HG03457 (cell line): ENCODE data around the gene SOX13.

Experiments used
- ATAC-seq: cut with Tn5 transposase; IDR thresholded peaks from one replicate; pipeline ENCODE4 v1.9.1; 2021; ENCODE audit warnings: moderate number of reproducible peaks; ENCODE audit not compliant: unreplicated experiment

SOX13 gene

GRCh38 chr1:204059970-204060369, 12.9 kb upstream of the SOX13 start:
- no peak for ATAC-seq

GRCh38 chr1:204062106-204062505, 10.8 kb upstream of the SOX13 start:
- ATAC-seq: no peak

GRCh38 chr1:204065174-204065985, 7.5 kb upstream of the SOX13 start:
- ATAC-seq: no peak

- ATAC-seq: no peak
These were observed 7.0 kb upstream of the SOX13 start for GRCh38 chr1:204065986-204066300.

GRCh38 chr1:204067935-204068334, 5.0 kb upstream of the SOX13 start:
- no peak for ATAC-seq

- no peak for ATAC-seq
These were observed 3.0 kb upstream of the SOX13 start for GRCh38 chr1:204069887-204070286.

GRCh38 chr1:204070895-204071294, 2.0 kb upstream of the SOX13 start:
- no peak for ATAC-seq

- ATAC-seq: no peak
These were observed 940 bp downstream of the SOX13 start for GRCh38 chr1:204073837-204074273.

GRCh38 chr1:204074274-204075138, 1.6 kb downstream of the SOX13 start:
- no peak for ATAC-seq

- no peak for ATAC-seq
These were observed 2.2 kb downstream of the SOX13 start for GRCh38 chr1:204075139-204075521.

- ATAC-seq: no peak
These were observed 3.3 kb downstream of the SOX13 start for GRCh38 chr1:204075890-204076846.

GRCh38 chr1:204076891-204077290, 4.0 kb downstream of the SOX13 start:
- no peak for ATAC-seq

GRCh38 chr1:204077979-204078696, 5.2 kb downstream of the SOX13 start:
- ATAC-seq: no peak

- no peak for ATAC-seq
These were observed 6.7 kb downstream of the SOX13 start for GRCh38 chr1:204079608-204079999.

GRCh38 chr1:204080163-204080903, 7.4 kb downstream of the SOX13 start:
- ATAC-seq: no peak

- no peak for ATAC-seq
These were observed 8.4 kb downstream of the SOX13 start for GRCh38 chr1:204081164-204081790.

- ATAC-seq: no peak
These were observed 9.0 kb downstream of the SOX13 start for GRCh38 chr1:204081791-204082513.

GRCh38 chr1:204083491-204083890, 10.6 kb downstream of the SOX13 start:
- no peak for ATAC-seq
